ENCODE measurements around the gene POLE. TPM values are rescaled to one million over a fixed set of nuclear protein-coding genes. Genes with fewer than 3 reads are reported as not detected.

POLE gene
- total RNA-seq, 1 experiment from 2014 or later = 144 TPM

GRCh38 chr12:132634411-132634990 is 52.6 kb downstream of the POLE start (continued):
- TF ChIP-seq STAT6 (CRISPR knock-in tag; conservative IDR thresholded peaks at IDR 0.05; ENCODE audit: low read depth) = no peak
- TF ChIP-seq MAX (CRISPR knock-in tag; IDR thresholded peaks at IDR 0.05) = no peak
- no peak for TF ChIP-seq ELF4 (CRISPR knock-in tag; IDR thresholded peaks at IDR 0.05; ENCODE audit: low read depth)
- no peak for TF ChIP-seq NFE2L1 (CRISPR knock-in tag; IDR thresholded peaks at IDR 0.05)
- TF ChIP-seq SMAD3 (CRISPR knock-in tag; IDR thresholded peaks at IDR 0.05; ENCODE audit: borderline replicate concordance) = no peak
- no peak for TF ChIP-seq KAT7 (CRISPR knock-in tag; IDR thresholded peaks at IDR 0.05; ENCODE audit: borderline replicate concordance)
- no peak for TF ChIP-seq ZNF219 (CRISPR knock-in tag; IDR thresholded peaks at IDR 0.05; ENCODE audit: borderline replicate concordance)
- TF ChIP-seq FOXK1 (CRISPR knock-in tag; IDR thresholded peaks at IDR 0.05) = no peak

GRCh38 chr12:132633901-132634300 is 53.2 kb downstream of the POLE start:
- ChIA-PET CTCF (interaction anchor here (2.1 kb wide), 1 partner anchor 19 kb away, joined by 7 read pairs; no protein-coding TSS in a partner anchor), POLR2A (no interaction called here)
- DNase-seq (ENCODE audit: low spot score) (no peak), ATAC-seq (no peak)
- Mint-ChIP-seq H3K36me3 (peaks cover 84% of the 10 kb centered on the region), H3K9me3 (no peaks in the 10 kb centered on the region), H3K27me3 (ENCODE audit: low read depth) (no peaks in the 10 kb centered on the region), H3K4me3 (no peak overlapping the region), H3K4me1 (no peaks in the 10 kb centered on the region), H3K27ac (no peak overlapping the region)
- TF ChIP-seq ATF3 (CRISPR knock-in tag; conservative IDR thresholded peaks at IDR 0.05) = no peak

GRCh38 chr12:132633398-132633797 is 53.7 kb downstream of the POLE start:
- TF ChIP-seq AR (CRISPR knock-in tag; IDR thresholded peaks at IDR 0.05) (no peak), SMAD3 (CRISPR knock-in tag; IDR thresholded peaks at IDR 0.05; ENCODE audit: borderline replicate concordance) (no peak), ZNF532 (CRISPR knock-in tag; IDR thresholded peaks at IDR 0.05; ENCODE audit: borderline replicate concordance) (no peak), TP53 (CRISPR knock-in tag; IDR thresholded peaks at IDR 0.05) (no peak), NFATC4 (CRISPR knock-in tag; IDR thresholded peaks at IDR 0.05) (no peak), E2F4 (CRISPR knock-in tag; IDR thresholded peaks at IDR 0.05; ENCODE audit: borderline replicate concordance, low read depth) (no peak), NR1H2 (CRISPR knock-in tag; IDR thresholded peaks at IDR 0.05) (no peak), CREM (CRISPR knock-in tag; IDR thresholded peaks at IDR 0.05) (no peak), MLX (CRISPR knock-in tag; IDR thresholded peaks at IDR 0.05) (no peak), ATF3 (CRISPR knock-in tag; conservative IDR thresholded peaks at IDR 0.05) (no peak), ATF1 (CRISPR knock-in tag; IDR thresholded peaks at IDR 0.05) (no peak)
- peaks cover 85% of the 10 kb centered on the region for H3K36me3 Mint-ChIP-seq
- H3K4me3 Mint-ChIP-seq = no peak overlapping the region
- ATAC-seq (no peak), DNase-seq (ENCODE audit: low spot score) (no peak)
- no peaks in the 10 kb centered on the region for H3K4me1 Mint-ChIP-seq
- no peaks in the 10 kb centered on the region for H3K27me3 Mint-ChIP-seq (ENCODE audit: low read depth)
- H3K27ac Mint-ChIP-seq = no peak overlapping the region
- POLR2A ChIA-PET = no interaction called here
- no peaks in the 10 kb centered on the region for H3K9me3 Mint-ChIP-seq
- CTCF ChIA-PET = interaction anchor here (1.3 to 2.1 kb wide), 2 partner anchors 19 to 32 kb away, joined by 4 to 7 read pairs; no protein-coding TSS in a partner anchor

All from WTC11 (cell line).